Prostate gland (tissue), 2 donors: ENCODE data around the gene NEGR1. TPM values are rescaled to one million over a fixed set of nuclear protein-coding genes. Genes with fewer than 3 reads are reported as not detected.

Experiments
- DNase-seq: peaks from one replicate; pipeline ENCODE4 v3.0.0-alpha.2; 2019; ENCODE audit warnings: low spot score
- H3K27ac ChIP-seq, 2 donors: fragments of 200-600 bp; sonication (generic); 2 replicates each; pipeline ENCODE4 v1.5.1; 2017 to 2019
- H3K27me3 ChIP-seq: fragments of 200-600 bp; sonication (generic); replicated peaks from 2 replicates; pipeline ENCODE4 v1.5.1; 2019; ENCODE audit not compliant: insufficient read depth
- H3K36me3 ChIP-seq, 2 donors: fragments of 200-600 bp; sonication (generic); 1 replicate in 1 of 2; 2 replicates in 1 of 2; pipeline versions ENCODE4 v1.5.1 to v1.8.1; 2017 to 2019
- H3K4me1 ChIP-seq: fragments of 200-600 bp; sonication (generic); replicated peaks from 2 replicates; pipeline ENCODE4 v1.5.1; 2019
- H3K4me3 ChIP-seq, 2 donors: fragments of 200-600 bp; sonication (generic); 2 replicates each; pipeline ENCODE4 v1.5.1; 2017 to 2019
- H3K9me3 ChIP-seq: fragments of 200-600 bp; sonication (generic); 2 replicates; pipeline ENCODE4 v1.5.1; 2017
- CTCF ChIP-seq, 4 experiments: fragments of 200-600 bp in 2 of 4; fragments of 450-650 bp in 2 of 4; sonication (generic) in 2 of 4; IDR thresholded peaks; 1 replicate in 3 of 4; 2 replicates in 1 of 4; pipeline ENCODE4 v1.5.1; 2016 to 2019; ENCODE audit warnings: antibody characterized with exemption in 4 of 4, mild to moderate bottlenecking in 2 of 4, moderate library complexity in 2 of 4
- POLR2A ChIP-seq: fragments of 450-650 bp; IDR thresholded peaks from one replicate; pipeline ENCODE4 v1.6.1; 2016; ENCODE audit warnings: antibody characterized with exemption, mild to moderate bottlenecking
- POLR2AphosphoS5 ChIP-seq: sonication (generic); formaldehyde crosslinking; IDR thresholded peaks from one replicate; pipeline ENCODE4 v1.6.1; 2017; ENCODE audit warnings: antibody characterized with exemption
- WGBS: methylation state at CpG from one replicate; pipeline ENCODE4 v1.1.5; 2018; 5-methylcytosine and 5-hydroxymethylcytosine counted together
- intact Hi-C: fragments of 100-400 bp; cut with DNase I; formaldehyde crosslinking; loops from one replicate; pipeline ENCODE4 v1.14.2; 2022
- total RNA-seq, 2 donors: library from RNA; depleted of rRNA; stranded (reverse); fragments of >200 nt; gene quantifications; one replicate each; pipeline ENCODE4 v1.1.0, GENCODE V29; 2016

Gene NEGR1
- total RNA-seq, 2 donors from 2014 or later = 2.3 to 7.6 TPM

- Histone ChIP-seq H3K27me3 (no peaks in the 10 kb centered on the region), H3K4me1 (no peaks in the 10 kb centered on the region), H3K27ac (no peak overlapping the region), H3K9me3 (no peaks in the 10 kb centered on the region), H3K4me3 (no peak overlapping the region), H3K36me3 (no peaks in the 10 kb centered on the region)
- intact Hi-C loops = no loop called here
- 92% methylated on average over 4 of the region's 4 CpGs for WGBS
- DNase-seq = no peak
- no peak for TF ChIP-seq POLR2A
- TF ChIP-seq POLR2AphosphoS5 = no peak
- no peak for TF ChIP-seq CTCF (IDR thresholded peaks at IDR 0.05)
Observed at GRCh38 chr1:71660411-71660810, 621.9 kb downstream of the NEGR1 start.

- no peak overlapping the region for H3K4me3 ChIP-seq
- no peak for DNase-seq
- no peaks in the 10 kb centered on the region for H3K36me3 ChIP-seq
- H3K9me3 ChIP-seq = no peaks in the 10 kb centered on the region
- intact Hi-C loops = no loop called here
- TF ChIP-seq POLR2AphosphoS5 = no peak
- H3K27me3 ChIP-seq = no peaks in the 10 kb centered on the region
- WGBS = 54% methylated on average over 4 of the region's 4 CpGs
- H3K27ac ChIP-seq = no peak overlapping the region
- no peaks in the 10 kb centered on the region for H3K4me1 ChIP-seq
Observed at GRCh38 chr1:71657891-71658679, 624.3 kb downstream of the NEGR1 start.

GRCh38 chr1:71656902-71657301 is 625.4 kb downstream of the NEGR1 start:
- Histone ChIP-seq H3K4me1 (no peaks in the 10 kb centered on the region), H3K9me3 (no peaks in the 10 kb centered on the region), H3K4me3 (no peak overlapping the region), H3K27ac (no peak overlapping the region), H3K27me3 (no peaks in the 10 kb centered on the region), H3K36me3 (no peaks in the 10 kb centered on the region)
- WGBS = 76% methylated on average over 1 of the region's 1 CpG
- DNase-seq = no peak
- intact Hi-C loops = no loop called here
- no peak for TF ChIP-seq POLR2A
- TF ChIP-seq POLR2AphosphoS5 = no peak
- TF ChIP-seq CTCF (IDR thresholded peaks at IDR 0.05) = no peak

GRCh38 chr1:71655604-71656003 is 626.7 kb downstream of the NEGR1 start:
- Histone ChIP-seq H3K27me3 (no peaks in the 10 kb centered on the region), H3K4me3 (no peak overlapping the region), H3K36me3 (no peaks in the 10 kb centered on the region), H3K9me3 (no peaks in the 10 kb centered on the region), H3K27ac (no peak overlapping the region), H3K4me1 (no peaks in the 10 kb centered on the region)
- 84% methylated on average over 2 of the region's 2 CpGs for WGBS
- TF ChIP-seq POLR2AphosphoS5 (no peak), POLR2A (no peak), CTCF (IDR thresholded peaks at IDR 0.05) (no peak)
- DNase-seq = no peak
- intact Hi-C loops = no loop called here

GRCh38 chr1:71653952-71654351 is 628.4 kb downstream of the NEGR1 start:
- Histone ChIP-seq H3K27me3 (no peaks in the 10 kb centered on the region), H3K27ac (no peak overlapping the region), H3K4me1 (no peaks in the 10 kb centered on the region), H3K36me3 (no peaks in the 10 kb centered on the region), H3K4me3 (no peak overlapping the region), H3K9me3 (no peaks in the 10 kb centered on the region)
- TF ChIP-seq POLR2A (no peak), POLR2AphosphoS5 (no peak), CTCF (IDR thresholded peaks at IDR 0.05) (no peak)
- 92% methylated on average over 2 of the region's 2 CpGs for WGBS
- no peak for DNase-seq
- intact Hi-C loops = no loop called here
